Measurements from ENCODE around the gene MSANTD7. TPM values are rescaled to one million over a fixed set of nuclear protein-coding genes. Genes with fewer than 3 reads are reported as not detected.

Gene MSANTD7
- total RNA-seq, 4 donors from 2014 or later, result 5.4 to 11.1 (median 8.0) TPM

GRCh38 chr10:14843327-14843988 is 5.4 kb downstream of the MSANTD7 start:
- H3K4me3 ChIP-seq, result no peak overlapping the region
- peaks cover 19 to 59% (median 43%) of the 10 kb centered on the region in 4 donors for H3K36me3 ChIP-seq
- TF ChIP-seq CTCF (IDR thresholded peaks at IDR 0.05), result no peak
- no peak for TF ChIP-seq POLR2AphosphoS5 (IDR thresholded peaks at IDR 0.05)
- TF ChIP-seq POLR2A (IDR thresholded peaks at IDR 0.05; ENCODE audit: low read depth), result no peak
- TF ChIP-seq EP300 (IDR thresholded peaks at IDR 0.05), result no peak
- peaks cover 9 to 12% (median 10%) of the 10 kb centered on the region in 4 donors for H3K4me1 ChIP-seq
- WGBS, result 91% methylated on average over 15 of the region's 15 CpGs
- no peaks in the 10 kb centered on the region for H3K27me3 ChIP-seq
- intact Hi-C loops (cut with DNase I), result no loop called here
- no peak overlapping the region for H3K27ac ChIP-seq (replicated peaks in 1 of 4)
- H3K9me3 ChIP-seq, result no peaks in the 10 kb centered on the region
- DNase-seq (ENCODE audit: extremely low spot score), result peak; percentile 60

DNA sequence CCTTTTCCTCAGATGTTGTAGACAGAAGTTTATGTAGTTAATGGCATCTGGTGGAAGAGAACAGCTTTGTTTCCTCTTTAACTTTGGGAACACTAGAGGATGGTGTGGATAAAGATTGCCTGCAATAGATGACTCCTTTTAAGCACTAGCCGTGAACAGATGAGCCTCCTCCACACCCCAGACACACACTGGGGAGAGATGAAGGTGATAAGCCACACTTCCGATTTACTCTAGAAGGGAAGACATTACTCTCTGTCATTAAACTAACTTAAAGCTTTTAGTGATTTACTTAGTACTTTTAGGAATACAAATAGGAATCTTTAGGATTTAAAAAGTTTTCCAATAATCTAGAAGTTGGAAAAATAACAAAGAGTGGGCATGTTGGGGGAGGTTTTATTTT is 6.8 kb downstream of the MSANTD7 start:
- no peak for TF ChIP-seq CTCF (IDR thresholded peaks at IDR 0.05)
- no peak for TF ChIP-seq POLR2A (IDR thresholded peaks at IDR 0.05; ENCODE audit: low read depth)
- no peak for TF ChIP-seq POLR2AphosphoS5 (IDR thresholded peaks at IDR 0.05)
- no peak for TF ChIP-seq EP300 (IDR thresholded peaks at IDR 0.05)
- Histone ChIP-seq H3K9me3 (no peaks in the 10 kb centered on the region), H3K4me1 (peaks cover 0 to under 1% (median 0%) of the 10 kb centered on the region in 4 donors), H3K36me3 (peaks cover 19 to 73% (median 47%) of the 10 kb centered on the region in 4 donors), H3K27me3 (no peaks in the 10 kb centered on the region), H3K4me3 (no peak overlapping the region), H3K27ac (replicated peaks in 1 of 4) (no peak overlapping the region)
- intact Hi-C loops (cut with DNase I), result no loop called here
- WGBS, result 88% methylated on average over 2 of the region's 2 CpGs
- DNase-seq (ENCODE audit: extremely low spot score), result no peak

DNA sequence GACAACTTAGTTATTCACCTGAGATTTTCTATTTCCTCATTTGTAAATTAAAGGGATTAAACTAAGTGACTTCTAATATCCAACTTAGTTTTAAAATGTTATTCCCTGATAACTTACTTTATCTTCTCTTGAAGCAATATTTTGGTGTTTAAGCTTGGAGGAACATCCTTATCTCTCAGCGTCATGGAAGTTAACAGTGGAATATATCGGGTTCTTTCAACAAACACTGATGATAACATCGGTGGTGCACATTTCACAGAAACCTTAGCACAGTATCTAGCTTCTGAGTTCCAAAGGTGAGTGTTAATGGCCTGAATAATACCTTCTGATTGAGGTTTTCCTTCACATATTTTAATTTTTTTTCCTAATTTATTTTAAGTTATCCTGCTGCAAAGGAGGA is 14.1 kb downstream of the MSANTD7 start:
- DNase-seq (ENCODE audit: extremely low spot score), result no peak
- no peaks in the 10 kb centered on the region for H3K27me3 ChIP-seq
- H3K9me3 ChIP-seq, result no peaks in the 10 kb centered on the region
- peaks cover 6 to 68% (median 33%) of the 10 kb centered on the region in 4 donors for H3K36me3 ChIP-seq
- TF ChIP-seq POLR2AphosphoS5 (IDR thresholded peaks at IDR 0.05), result no peak
- no peak for TF ChIP-seq POLR2A (IDR thresholded peaks at IDR 0.05; ENCODE audit: low read depth)
- TF ChIP-seq CTCF (IDR thresholded peaks at IDR 0.05), result no peak
- no peak for TF ChIP-seq EP300 (IDR thresholded peaks at IDR 0.05)
- WGBS, result 91% methylated on average over 3 of the region's 3 CpGs
- intact Hi-C loops (cut with DNase I), result no loop called here
- no peak overlapping the region for H3K4me3 ChIP-seq
- no peaks in the 10 kb centered on the region for H3K4me1 ChIP-seq
- no peak overlapping the region for H3K27ac ChIP-seq (replicated peaks in 1 of 4)

DNA sequence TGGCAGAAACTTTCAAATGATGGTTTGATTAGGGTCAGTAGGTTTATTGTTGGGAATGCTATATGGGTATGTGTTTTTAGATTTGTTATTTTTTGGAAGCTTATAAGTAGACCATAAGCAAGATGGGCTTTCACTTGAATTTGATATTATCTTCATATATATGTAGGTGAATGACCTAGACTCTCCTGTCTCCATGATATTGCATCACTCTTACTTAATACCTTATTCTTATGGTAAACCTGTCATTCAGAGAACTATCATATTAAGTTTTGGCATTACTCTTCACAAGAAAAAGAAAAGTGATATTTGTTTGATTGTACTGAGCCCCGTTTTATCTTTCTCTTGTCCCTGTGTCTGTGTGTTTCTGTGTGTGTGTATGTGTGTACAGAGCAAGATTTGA is 17.3 kb downstream of the MSANTD7 start:
- no peak for DNase-seq (ENCODE audit: extremely low spot score)
- intact Hi-C loops (cut with DNase I), result no loop called here
- no peak overlapping the region for H3K4me3 ChIP-seq
- no peaks in the 10 kb centered on the region for H3K4me1 ChIP-seq
- 93% methylated on average over 1 of the region's 1 CpG for WGBS
- peaks cover 6 to 72% (median 37%) of the 10 kb centered on the region in 4 donors for H3K36me3 ChIP-seq
- no peaks in the 10 kb centered on the region for H3K27me3 ChIP-seq
- H3K27ac ChIP-seq (replicated peaks in 1 of 4), result no peak overlapping the region
- no peaks in the 10 kb centered on the region for H3K9me3 ChIP-seq
- TF ChIP-seq CTCF (IDR thresholded peaks at IDR 0.05) (no peak), POLR2AphosphoS5 (IDR thresholded peaks at IDR 0.05) (no peak), EP300 (IDR thresholded peaks at IDR 0.05) (no peak), POLR2A (IDR thresholded peaks at IDR 0.05; ENCODE audit: low read depth) (no peak)

Measured in esophagus muscularis mucosa (tissue), 4 donors.